NCI-H1436 (cell line): ENCODE results near the gene HPCAL1.

Experiments
- DNase-seq: peaks from one replicate; lab custom pipeline; 2025; lab: John Stamatoyannopoulos, UW

The HPCAL1 gene

GRCh38 chr2:10324095-10324832, 21.6 kb downstream of the HPCAL1 start:
- DNase-seq: no peak

- DNase-seq: no peak
Observed at GRCh38 chr2:10325278-10326145, 22.8 kb downstream of the HPCAL1 start.

DNA sequence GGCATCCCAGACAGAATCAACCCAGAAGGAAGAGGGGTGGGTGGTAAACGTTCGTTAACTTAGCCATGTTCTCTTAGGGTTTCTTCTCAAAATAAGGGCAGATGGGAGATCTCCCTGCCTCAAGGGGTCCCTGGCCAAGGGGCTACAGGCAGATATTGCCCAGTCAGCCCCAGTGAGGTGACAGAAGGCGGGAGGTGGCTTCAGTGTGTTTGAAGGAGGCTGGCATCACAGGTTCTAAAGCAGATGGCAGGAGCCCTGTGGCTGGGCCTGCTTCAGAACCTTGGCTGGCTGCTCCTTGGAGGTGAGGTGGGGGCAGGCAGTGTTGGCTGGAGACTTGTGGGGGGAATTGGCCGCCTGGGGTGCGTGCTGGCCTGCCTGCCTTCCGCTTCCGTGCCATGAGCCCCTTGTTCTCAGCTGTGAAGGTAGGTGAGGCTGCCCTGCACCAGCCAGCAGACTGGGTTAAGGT, 23.5 kb downstream of the HPCAL1 start:
- no peak for DNase-seq

- DNase-seq: no peak
Observed at GRCh38 chr2:10326707-10327594, 24.2 kb downstream of the HPCAL1 start.

DNA sequence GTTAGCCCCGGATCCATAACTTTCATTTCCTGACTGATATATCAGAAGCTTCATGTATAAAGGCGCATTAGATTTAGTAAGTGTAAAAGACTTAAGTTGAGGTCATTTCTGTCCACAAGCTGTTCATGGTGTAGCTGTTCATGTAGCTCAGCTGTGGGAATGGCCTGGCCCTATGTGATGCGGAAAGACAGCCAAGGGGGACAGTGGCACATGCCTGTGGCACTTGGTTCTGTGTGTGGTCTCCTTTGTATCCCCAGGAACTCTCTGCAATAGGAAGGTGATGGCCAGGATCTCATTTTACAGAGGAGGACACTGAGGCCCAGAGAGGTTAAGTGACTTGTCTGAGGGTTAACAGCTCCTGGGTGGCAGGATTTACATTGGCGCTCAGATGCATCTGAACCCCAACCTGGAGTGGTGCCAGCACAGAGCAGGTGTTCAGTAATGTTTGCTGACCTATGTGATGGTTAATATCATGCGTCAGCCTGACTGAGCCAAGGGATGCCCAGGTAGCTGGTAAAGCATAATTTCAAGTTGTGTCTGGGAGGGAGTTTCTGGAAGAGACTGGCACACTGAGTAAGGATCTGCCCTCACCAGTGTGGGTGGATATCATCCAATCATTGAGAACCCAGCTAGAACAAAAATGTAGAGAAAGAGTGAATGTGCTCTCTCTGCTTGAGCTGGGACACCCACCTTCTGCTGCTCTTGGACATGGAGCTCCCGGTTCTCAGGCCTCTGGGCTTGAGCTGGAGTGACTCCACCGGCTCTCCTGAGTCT, 25.4 kb downstream of the HPCAL1 start:
- DNase-seq: no peak

GRCh38 chr2:10328670-10329579, 26.2 kb downstream of the HPCAL1 start:
- no peak for DNase-seq

DNA sequence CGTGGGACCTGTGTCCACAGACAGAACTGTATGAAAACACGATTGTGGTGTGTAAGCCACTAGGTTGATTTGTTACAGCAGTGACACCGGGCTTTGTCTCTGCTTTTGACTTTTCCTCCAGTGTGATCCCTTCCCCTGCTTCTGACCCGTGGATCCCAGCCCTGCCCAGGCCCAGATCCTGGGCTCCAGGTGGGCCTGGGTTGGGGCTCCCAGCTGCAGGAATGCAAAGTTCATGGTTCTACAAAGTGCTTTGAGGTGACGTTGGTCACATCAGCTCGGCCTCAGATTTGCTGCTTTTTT, 26.8 kb downstream of the HPCAL1 start:
- no peak for DNase-seq

DNA sequence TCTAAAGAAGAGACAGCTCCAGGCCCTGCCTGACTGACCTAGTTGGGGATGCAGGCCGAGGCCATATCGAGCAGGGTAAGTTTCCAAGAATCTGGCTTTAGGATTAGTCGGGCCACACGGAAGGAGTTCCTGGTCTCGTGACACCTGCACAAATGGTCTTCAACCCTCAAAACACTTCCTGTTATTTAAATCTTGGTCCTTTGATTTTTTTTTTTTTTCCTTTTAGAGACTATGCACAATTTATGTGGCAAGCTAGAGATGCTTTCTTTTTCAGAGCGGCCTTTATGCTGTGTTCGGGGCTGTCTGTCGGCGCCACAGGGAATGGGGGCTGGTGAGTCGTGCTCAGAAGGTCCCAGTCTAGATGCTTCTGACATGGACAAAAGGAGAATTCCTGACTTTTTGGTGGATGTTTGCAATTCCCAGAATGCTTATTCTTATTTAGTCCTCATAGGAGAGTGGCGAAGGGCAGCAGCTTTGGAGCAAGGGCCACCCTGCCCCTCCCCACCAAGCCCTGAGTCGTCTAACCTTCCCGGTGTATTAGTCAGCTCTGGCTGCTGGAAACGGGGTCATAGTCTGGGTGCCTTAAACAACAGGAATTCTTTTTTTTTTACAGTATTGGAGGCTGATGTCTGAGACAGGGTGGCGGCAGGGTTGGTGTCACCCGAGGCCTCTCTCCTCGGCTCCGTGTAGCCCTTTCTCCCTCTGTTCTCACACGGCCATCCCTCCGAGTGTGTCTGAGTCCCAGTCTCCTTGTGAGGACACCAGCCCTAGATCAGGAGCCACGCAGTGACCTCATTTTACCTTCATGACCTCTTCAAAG, 27.4 kb downstream of the HPCAL1 start:
- DNase-seq: no peak

DNA sequence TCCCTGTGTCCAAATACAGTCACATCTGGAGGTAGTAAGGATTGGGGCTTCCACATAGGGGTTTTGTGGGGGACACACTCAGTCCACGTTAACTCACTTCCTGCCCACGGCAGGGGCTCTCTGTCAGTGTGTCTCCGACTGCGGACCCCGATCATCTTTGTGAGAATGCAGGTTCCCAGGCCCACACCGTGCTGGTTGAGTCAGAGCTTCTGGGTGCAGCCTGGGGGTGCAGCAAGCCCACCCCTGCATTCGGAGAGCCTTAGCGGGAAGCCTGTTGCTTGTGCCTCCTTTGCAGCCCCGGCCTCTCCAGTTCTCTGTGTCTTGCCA, 28.0 kb downstream of the HPCAL1 start:
- no peak for DNase-seq

DNA sequence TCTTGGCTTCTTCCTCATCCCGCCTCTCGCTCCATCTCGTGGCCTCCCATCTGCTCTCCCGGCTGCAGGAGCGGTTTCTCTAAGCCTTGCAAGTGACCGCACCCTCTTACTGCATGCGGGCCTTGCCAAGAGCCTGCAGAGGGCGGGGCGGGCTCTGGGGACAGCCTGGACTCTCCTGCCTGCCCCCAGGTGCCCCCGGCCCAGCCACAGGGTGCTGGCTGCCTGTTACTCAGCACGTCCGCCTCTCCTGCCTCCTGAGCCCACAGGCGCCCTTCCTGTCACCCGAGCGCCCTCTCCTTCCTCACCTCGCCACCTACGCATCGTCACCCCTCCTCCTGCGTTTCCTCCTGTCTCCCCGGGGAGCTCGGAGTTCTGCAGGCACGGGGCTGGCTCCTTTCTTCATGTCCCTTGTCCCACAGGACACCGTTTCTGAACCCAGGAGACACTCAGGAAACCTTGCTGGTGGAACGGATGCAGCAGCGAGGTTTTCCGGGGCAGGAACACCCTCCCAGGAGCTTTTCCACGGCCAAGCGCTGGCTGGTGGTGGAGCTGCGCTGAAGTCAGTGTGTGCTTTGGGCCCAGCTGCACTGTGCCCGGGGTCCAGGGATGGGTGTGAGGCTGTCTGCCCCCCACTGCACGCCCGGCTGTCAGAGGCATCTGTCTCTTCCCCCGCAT, 28.5 kb downstream of the HPCAL1 start:
- peak; percentile 54 for DNase-seq

DNA sequence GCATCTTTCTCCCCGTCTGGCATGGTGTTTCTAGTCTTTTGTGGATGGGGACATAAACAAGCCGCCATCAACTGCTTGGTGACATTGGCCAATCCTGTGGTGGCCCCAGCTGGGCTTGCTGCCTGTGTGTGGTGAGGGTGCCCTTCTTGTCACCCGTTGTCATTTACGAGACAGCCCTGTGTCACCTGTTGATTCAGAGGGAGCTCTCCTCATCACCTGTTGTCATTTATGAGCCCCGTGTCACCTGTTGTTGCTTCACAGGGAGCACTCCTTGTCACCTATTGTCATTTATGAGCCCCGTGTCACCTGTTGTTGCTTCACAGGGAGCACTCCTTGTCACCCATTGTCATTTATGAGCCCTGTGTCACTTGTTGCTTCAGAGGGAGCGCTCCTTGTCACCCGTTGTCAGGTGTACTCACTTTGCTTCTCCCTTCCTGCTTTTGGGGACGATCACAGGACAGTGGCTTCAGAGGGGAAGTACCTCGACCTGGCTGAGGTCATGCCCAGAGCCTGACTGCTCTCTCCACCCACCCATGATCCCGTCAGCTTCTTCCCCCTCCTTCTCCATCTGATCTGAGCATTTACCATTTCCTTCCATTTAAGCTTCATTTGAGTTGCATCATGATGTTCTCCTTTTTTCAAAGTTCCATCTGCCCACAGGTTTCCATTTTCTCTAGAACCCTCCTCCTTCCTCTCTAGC, 29.1 kb downstream of the HPCAL1 start:
- DNase-seq: no peak

GRCh38 chr2:10332402-10333246, 29.9 kb downstream of the HPCAL1 start:
- DNase-seq: no peak

GRCh38 chr2:10333247-10333613, 30.5 kb downstream of the HPCAL1 start:
- DNase-seq: no peak

GRCh38 chr2:10333966-10334365, 31.3 kb downstream of the HPCAL1 start:
- no peak for DNase-seq

DNA sequence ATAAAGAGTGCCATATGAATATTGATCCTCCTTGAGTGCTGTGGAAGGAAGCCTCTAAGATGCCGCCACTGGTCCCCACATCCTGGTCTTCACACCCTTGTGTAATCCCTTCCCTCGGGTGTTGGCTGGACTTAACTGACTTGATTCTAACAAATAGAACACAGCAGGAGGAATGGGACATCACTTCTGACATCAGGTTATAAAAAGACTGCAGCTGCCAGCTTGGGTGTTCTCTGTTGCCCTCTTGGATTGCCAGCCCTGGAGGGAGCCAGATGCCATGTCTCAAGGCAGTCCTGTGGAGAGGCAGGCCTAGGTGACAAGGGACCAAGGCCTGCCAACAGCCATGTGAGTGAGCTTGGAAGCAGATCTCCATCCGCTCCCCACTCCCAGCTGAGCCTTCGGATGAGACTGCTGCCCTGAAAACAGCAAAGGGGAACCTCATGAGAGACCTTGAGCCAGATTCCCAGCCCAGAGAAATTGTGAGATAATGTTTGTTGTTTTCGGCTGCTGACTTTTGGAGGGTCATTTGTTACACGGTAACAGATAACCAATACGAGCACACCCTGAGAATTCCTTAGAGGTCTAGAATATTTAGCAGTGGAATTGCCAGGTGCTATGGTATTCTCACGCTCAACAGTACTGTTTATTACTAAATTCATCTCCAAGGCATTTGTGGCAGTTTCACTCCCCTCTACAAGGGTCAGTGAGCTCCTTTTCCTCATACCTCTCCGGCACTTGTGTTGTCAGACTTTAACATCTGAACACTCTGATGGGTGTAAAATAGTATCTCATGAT, 32.5 kb downstream of the HPCAL1 start:
- DNase-seq: no peak

DNA sequence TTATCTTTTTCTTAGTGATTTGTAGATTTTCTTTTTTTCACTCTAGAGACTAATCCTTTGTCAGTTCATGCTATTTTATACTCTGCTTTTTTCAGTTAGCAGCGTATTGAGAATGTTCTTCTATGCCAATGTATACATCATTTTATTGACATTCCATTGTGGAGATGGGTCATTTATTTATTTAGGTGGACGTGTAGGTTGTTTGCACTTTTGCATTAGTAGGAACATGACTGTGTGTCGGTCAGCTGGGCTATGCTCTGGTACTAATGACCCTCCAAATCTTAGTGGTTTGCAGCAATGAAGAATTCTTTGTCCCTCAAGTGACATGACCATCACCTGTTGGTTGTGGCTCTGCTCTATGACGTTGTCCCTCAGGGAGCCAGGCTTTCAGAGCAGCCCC, 33.6 kb downstream of the HPCAL1 start:
- no peak for DNase-seq
